Amniotic stem cell (primary cell): ENCODE measurements around the gene UCN.
"Not testable (repeated sequence)": the region's sequence is repeated elsewhere in the genome, so short reads cannot be mapped to it uniquely, and the experiment has no call there.

Source experiments
- DNase-seq: peaks from one replicate; lab custom pipeline; 2025; lab: John Stamatoyannopoulos, UW

The UCN gene

GRCh38 chr2:27282892-27283291 lies 25.4 kb downstream of the UCN start:
- DNase-seq: no peak

GRCh38 chr2:27281855-27282559 lies 26.2 kb downstream of the UCN start, which contains the start of gene TRIM54:
Gene TRIM54, plus strand, starts transcription at chr2:27282429. Its CDS starts 303 bp downstream, at chr2:27282732.
- no peak for DNase-seq

GRCh38 chr2:27281442-27281841 lies 26.8 kb downstream of the UCN start:
- no peak for DNase-seq

- DNase-seq: no peak
Measured at GRCh38 chr2:27280826-27281225, 27.4 kb downstream of the UCN start.

DNA sequence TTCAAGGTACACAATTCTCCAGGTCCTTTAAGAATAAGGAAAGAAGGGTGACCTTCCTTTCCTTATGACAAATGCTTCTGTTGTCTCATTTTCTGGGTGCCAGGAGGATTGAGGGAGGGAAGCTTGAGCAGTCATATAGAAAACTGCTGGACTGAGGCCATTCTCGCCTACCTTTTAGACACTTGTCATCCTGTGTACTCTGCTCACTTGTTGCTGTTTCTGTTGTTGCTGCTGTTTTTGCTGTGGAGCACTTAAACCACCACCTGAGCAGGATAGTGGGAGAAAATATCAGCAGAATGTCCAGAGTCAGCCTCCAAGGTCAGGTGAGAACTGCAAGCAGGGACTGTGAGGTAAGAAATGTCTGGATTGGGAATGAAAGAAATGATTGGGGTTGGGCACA lies 30.2 kb downstream of the UCN start:
- no peak for DNase-seq

DNA sequence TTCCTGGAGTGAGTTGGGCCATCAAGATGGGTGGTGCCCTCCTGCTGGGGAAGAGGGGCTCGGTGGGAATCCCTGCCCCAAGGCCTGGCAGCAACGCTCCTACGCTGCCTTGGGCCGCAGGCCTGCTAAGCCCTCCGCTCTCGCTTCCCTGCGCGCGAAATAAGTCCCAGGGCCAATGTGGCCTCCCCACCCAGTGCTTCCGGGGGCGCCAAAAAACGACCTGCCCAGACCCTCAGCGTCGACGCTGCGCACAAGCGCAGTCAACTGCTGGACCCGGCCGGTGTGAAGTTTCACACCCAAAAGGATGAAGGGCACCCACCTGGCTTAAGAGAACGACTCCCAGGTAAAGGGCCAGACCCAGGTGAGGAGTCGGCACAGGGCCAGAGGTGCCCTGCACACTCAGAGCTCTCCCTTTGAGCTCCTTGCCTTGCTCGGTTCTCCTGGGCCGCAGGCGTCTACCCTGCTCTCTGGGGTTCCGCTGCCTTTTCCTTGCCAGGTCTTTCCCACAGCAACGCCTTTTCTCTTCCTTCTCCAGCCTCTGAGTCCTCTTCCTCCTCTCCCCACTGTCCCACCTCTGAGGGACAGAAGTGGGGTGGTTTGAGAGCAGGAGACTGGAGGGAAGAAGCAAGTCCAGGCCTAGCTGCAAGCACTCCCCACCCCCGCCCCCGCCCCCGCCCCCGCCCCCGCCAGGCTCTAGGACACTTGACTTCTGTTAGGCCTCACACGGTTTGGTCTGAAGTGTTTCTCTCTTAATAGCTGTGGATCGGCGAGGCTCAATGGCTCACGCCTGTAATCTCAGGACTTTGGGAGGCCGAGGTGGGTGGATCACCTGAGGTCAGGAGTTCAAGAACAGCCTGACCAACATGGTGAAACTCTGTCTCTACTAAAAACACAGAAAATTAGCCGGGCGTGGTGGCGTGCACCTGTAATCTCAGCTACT lies 32.8 kb downstream of the UCN start, which contains the start of gene DNAJC5G:
Gene DNAJC5G, plus strand, starts transcription at position 223 of the 940 bp plus-strand sequence. CDS start 1,296 bp downstream, outside the sequence.
- no peak for DNase-seq

- not testable (repeated sequence) for DNase-seq
Measured at GRCh38 chr2:27272537-27273522, 35.4 kb downstream of the UCN start.

- no peak for DNase-seq
Measured at GRCh38 chr2:27271631-27272340, 36.5 kb downstream of the UCN start.

- no peak for DNase-seq
Measured at GRCh38 chr2:27270670-27271069, 37.6 kb downstream of the UCN start.

DNA sequence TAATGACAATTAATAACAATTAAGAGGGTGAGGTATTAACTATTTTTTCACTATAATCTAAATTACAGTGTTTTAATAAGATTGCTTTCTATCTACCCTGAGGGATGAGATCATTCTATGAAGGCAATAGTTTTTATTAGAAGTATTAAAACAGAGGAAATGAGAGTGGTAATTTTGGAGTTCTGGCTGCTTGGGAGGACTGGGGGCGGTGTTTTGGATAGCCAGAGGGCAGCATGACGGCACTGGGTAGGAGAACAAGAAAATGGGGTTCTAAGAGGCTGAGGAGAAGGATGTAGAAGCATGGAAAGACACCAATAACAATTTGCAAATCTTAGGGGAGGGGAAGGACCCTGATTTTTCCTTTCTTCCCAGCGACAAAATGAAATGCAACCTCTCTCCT lies 38.1 kb downstream of the UCN start:
- no peak for DNase-seq

GRCh38 chr2:27268296-27268695 lies 39.9 kb downstream of the UCN start:
- DNase-seq: not testable (repeated sequence)

DNA sequence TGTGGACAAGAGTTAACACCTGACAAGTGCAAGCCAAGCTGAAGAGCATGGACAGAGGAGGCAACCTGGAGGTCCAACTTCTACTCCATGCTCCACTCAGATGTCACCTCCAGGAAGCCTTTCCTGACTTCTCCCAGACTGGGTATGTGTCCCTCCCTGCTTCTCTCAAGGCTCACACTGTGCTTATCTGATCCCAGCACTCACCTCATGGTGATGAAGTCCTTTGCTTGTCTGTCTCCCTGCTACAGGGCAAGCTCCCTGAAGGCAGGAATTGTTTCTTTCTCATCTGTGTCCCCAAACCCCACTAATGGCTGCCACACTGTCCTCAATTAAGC lies 42.7 kb downstream of the UCN start:
- DNase-seq: no peak

GRCh38 chr2:27264753-27265535 lies 43.3 kb downstream of the UCN start:
- no peak for DNase-seq

DNA sequence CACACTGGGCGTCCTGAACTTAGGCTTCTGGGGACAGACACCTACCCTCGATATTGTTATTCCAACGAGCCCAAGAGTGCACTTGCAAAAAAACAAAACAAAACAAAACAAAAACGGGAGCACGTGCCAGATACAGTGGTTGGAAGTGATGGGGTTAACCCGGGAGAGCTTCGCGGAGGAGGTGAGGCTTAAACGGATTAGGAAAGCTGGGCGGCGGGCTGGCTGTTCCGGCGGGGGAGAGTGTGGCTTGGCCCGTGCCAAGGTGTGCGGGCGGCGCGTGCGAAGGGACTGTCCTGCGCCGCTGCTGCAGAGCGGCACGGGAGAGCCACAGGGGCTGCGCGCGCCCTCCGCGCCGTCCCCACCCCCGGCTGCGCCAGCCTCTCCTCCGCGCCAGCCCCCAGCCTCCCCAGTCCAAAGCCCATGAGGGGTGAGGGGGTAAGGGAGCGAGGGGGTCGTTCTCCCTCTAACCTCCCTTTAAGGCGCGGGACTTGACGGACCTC lies 43.9 kb downstream of the UCN start:
- no peak for DNase-seq

DNA sequence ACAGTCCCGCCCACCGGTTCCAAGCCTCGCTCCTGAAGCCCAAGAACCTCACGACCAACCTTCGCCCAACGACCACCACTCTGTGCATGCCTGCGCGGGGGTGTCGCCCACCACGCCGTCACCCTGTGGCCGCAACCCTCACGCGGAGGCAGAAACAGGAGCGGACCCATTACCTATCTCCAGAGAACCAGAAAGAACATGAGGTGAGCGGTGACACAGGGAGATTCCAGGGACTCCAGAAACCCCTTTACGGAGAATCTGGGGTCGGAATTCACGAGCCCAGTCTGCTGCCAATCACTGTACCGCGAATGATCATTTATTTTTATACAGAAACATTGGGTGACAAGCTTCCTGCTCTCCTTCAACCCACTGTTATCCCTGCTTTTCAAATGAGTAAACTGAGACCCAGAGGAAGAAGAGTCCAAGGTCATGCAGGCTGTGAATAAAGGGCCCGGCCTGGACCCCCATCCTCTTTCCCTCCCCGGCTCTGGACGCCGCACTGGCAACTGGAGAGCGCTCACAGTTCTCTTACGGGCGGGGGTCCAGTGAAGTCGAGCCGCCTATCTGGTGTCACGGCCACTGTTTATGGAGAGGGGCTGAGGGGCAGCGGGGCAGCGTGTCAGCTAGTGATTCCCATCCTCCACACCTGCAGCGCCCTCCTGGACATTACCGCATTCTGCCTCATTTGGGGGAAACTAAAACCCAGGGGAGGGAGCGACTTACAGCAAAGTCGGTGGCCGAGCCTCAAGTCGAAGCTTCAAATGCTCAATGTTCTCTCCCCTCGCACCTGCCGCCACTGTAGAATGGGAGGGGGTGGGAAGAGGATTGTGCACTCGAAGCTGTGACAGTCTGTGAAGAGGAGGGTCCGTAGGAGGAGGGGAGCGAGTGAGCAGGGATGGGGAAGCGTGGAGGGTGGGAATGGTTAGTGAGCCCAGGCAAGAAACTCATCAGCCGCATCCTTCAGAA lies 44.7 kb downstream of the UCN start:
- DNase-seq: no peak

DNA sequence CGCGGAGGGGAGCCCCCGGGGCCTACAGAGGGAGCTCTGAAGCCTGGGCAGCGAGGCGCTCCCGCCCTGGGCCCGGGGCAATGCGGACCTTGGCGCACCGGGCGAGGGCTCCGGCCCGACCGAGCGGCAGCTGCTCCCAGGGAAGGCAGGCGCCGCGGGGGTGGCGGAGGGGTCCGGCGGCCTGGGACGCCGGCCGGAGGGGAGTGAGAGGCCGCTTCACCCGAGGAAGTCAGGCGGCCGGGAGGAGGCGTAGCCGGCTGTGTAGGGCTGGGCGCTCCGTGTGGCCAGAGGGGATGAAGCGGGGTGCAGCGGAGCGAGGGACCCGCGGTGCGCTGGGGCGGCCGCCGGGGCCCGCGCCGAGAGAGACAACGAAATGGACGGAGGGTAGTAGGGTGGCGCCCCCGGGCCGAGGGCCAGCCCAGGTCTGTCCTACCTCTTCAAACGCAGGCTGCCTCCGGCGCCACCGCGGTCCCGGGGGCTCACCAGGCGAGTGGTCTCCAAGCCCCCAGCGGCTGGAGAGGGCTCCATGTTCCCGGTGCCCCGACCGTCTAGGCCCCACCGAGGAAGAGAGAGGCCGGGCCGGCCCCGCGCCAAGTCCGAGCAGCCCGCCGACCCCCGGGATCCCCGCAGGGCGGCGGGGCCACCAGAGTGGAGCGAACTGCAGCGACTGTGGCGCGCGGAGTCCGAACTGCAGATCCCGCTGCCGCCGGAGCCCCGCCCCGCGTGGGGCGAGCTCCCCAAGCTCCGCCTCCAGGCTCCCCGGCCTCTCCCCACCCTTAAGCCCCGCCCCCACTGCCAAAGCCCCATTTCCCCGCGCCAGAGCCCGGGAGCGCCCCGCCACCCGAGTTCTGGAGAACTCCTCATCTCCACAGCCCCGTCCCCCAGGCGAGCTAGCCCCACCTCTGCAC lies 45.6 kb downstream of the UCN start, which contains the start of gene SLC30A3:
Gene SLC30A3, minus strand, starts transcription at position 669 of the 908 bp plus-strand sequence. Its CDS starts 141 bp downstream, at position 528.
- no peak for DNase-seq

GRCh38 chr2:27261926-27262298 lies 46.3 kb downstream of the UCN start:
- no peak for DNase-seq
